ENCODE data around the gene FLT4. TPM values are rescaled to one million over a fixed set of nuclear protein-coding genes. Genes with fewer than 3 reads are reported as not detected.

The FLT4 gene
- total and polyA plus RNA-seq, 2 of the 13 experiments (the other 11 are each of a cell fraction or from before 2014, with no cell fraction given) = not detected

DNA sequence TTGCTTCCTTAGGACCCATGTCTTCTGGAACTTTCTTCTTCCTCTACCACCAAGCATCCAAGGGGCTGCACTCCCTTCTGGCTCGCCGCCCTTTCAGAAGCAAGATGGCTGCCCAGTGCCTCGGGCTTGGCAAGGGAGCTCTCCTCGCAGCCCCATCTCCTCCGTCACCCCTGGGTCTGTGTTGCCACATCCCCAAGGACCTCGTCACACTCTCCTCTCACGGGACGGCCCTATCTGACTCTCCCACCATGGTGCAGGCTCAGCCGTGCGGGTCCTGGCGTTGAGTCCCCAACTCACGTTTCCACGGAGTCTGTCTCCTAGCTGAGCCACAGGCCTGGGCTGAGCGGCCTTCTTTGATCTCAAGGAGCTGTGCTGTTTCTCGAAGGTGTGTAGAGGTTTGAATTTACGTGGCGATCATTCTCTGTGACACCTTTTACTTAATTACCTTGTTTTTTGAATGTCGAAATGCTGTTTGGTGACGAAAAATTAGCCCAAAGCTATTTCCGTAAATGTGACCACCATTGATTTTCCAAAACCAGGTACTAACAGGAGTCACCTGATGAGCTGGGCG is 43.1 kb downstream of the FLT4 start:
- H3K9ac ChIP-seq (ENCODE audit: insufficient read depth, low read depth, low read length) = no peak overlapping the region
- H3K36me3 ChIP-seq (replicated peaks in 1 of 2; ENCODE audit: control insufficient read depth in 1 of 2, insufficient read depth in 2 of 2, low read length in 2 of 2) = no peaks in the 10 kb centered on the region
- DNase-seq (ENCODE audit: low spot score) = no peak
- no TSS peak for BruUV-seq (replicated peaks)
- ChIA-PET CTCF (ENCODE audit: low intra/inter-chr PET ratio, low total read pairs) (no interaction called here), POLR2A (no interaction called here)
- in situ Hi-C loops (cut with HindIII; ENCODE audit: extremely low pct_ligation_motif_present, low pct_unique_long_range_greater_than_20kb) = no loop called here
- no peaks in the 10 kb centered on the region for H3K79me2 ChIP-seq (ENCODE audit: insufficient read depth, low read length)
- intact Hi-C loops (cut with micrococcal nuclease; ENCODE audit: unreplicated experiment) = no loop called here
- peaks cover 15 to 64% of the 10 kb centered on the region in 2 experiments for H3K27me3 ChIP-seq (ENCODE audit: control insufficient read depth in 1 of 2, insufficient read depth in 2 of 2, low read length in 2 of 2)
- H3K4me3 ChIP-seq (replicated peaks in 1 of 3; ENCODE audit: insufficient read depth in 1 of 3, low read depth in 2 of 3, low read length in 3 of 3) = no peak overlapping the region
- H2AFZ ChIP-seq (ENCODE audit: low read length) = no peak overlapping the region
- TF ChIP-seq, protein P1, sequence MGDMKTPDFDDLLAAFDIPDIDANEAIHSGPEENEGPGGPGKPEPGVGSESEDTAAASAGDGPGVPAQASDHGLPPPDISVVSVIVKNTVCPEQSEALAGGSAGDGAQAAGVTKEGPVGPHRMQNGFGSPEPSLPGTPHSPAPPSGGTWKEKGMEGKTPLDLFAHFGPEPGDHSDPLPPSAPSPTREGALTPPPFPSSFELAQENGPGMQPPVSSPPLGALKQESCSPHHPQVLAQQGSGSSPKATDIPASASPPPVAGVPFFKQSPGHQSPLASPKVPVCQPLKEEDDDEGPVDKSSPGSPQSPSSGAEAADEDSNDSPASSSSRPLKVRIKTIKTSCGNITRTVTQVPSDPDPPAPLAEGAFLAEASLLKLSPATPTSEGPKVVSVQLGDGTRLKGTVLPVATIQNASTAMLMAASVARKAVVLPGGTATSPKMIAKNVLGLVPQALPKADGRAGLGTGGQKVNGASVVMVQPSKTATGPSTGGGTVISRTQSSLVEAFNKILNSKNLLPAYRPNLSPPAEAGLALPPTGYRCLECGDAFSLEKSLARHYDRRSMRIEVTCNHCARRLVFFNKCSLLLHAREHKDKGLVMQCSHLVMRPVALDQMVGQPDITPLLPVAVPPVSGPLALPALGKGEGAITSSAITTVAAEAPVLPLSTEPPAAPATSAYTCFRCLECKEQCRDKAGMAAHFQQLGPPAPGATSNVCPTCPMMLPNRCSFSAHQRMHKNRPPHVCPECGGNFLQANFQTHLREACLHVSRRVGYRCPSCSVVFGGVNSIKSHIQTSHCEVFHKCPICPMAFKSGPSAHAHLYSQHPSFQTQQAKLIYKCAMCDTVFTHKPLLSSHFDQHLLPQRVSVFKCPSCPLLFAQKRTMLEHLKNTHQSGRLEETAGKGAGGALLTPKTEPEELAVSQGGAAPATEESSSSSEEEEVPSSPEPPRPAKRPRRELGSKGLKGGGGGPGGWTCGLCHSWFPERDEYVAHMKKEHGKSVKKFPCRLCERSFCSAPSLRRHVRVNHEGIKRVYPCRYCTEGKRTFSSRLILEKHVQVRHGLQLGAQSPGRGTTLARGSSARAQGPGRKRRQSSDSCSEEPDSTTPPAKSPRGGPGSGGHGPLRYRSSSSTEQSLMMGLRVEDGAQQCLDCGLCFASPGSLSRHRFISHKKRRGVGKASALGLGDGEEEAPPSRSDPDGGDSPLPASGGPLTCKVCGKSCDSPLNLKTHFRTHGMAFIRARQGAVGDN (CRISPR knock-in tag; IDR thresholded peaks at IDR 0.05) = peak; percentile 28
- no peak for TF ChIP-seq ZNF674 (CRISPR knock-in tag; IDR thresholded peaks at IDR 0.05; ENCODE audit: low read depth)
- no peak for FAIRE-seq
- H3K4me1 ChIP-seq (ENCODE audit: insufficient read depth, low read length) = no peaks in the 10 kb centered on the region
- H3K27ac ChIP-seq (ENCODE audit: extremely low read length, insufficient read depth, low read length) = no peak overlapping the region
- H3K4me2 ChIP-seq (ENCODE audit: low read depth, low read length) = no peak overlapping the region
- no peaks in the 10 kb centered on the region for H3K9me3 ChIP-seq (ENCODE audit: low read length)
- ATAC-seq = no peak
- H4K20me1 ChIP-seq (ENCODE audit: insufficient read depth, low read length) = no peaks in the 10 kb centered on the region; the same call in 1 of the 2 replicates
- WGBS (ENCODE audit: low lambda C conversion rate) = 28% methylated on average over 21 of the region's 21 CpGs
